ENCODE data around the gene ACER3. TPM values are rescaled to one million over a fixed set of nuclear protein-coding genes. Genes with fewer than 3 reads are reported as not detected.
"Not testable (repeated sequence)": the region's sequence is repeated elsewhere in the genome, so short reads cannot be mapped to it uniquely, and the experiment has no call there.

The ACER3 gene
- total RNA-seq, 6 donors from 2014 or later, result 10.5 to 46.7 (median 17.1) TPM

- Histone ChIP-seq H3K36me3 (no peaks in the 10 kb centered on the region), H3K9me3 (peaks cover 0 to 17% (median 11%) of the 10 kb centered on the region in 4 donors), H3K4me1 (no peaks in the 10 kb centered on the region), H3K4me3 (no peak overlapping the region), H3K27me3 (no peaks in the 10 kb centered on the region), H3K27ac (no peak overlapping the region)
- no peak for TF ChIP-seq POLR2A (IDR thresholded peaks at IDR 0.05)
- no peak for TF ChIP-seq POLR2AphosphoS5 (IDR thresholded peaks at IDR 0.05)
- TF ChIP-seq CTCF (IDR thresholded peaks at IDR 0.05), result no peak
- TF ChIP-seq EP300 (IDR thresholded peaks at IDR 0.05), result no peak
- ATAC-seq (ENCODE audit: low FRiP score in 2 of 2) (no peak), DNase-seq (no peak)
- WGBS, 2 donors, result 92 to 93% methylated on average over 5 of the region's 5 CpGs
Observed at GRCh38 chr11:77059806-77060205, 199.1 kb downstream of the ACER3 start.

- peaks cover 0 to 17% (median 11%) of the 10 kb centered on the region in 4 donors for H3K9me3 ChIP-seq
- no peak overlapping the region for H3K4me3 ChIP-seq
- WGBS, 2 donors, result 84 to 86% methylated on average over 4 of the region's 4 CpGs
- DNase-seq (no peak), ATAC-seq (ENCODE audit: low FRiP score in 2 of 2) (no peak)
- TF ChIP-seq CTCF (IDR thresholded peaks at IDR 0.05) (no peak), POLR2AphosphoS5 (IDR thresholded peaks at IDR 0.05) (no peak), POLR2A (IDR thresholded peaks at IDR 0.05) (no peak), EP300 (IDR thresholded peaks at IDR 0.05) (no peak)
- H3K27ac ChIP-seq, result no peak overlapping the region
- H3K27me3 ChIP-seq, result no peaks in the 10 kb centered on the region
- no peaks in the 10 kb centered on the region for H3K36me3 ChIP-seq
- no peaks in the 10 kb centered on the region for H3K4me1 ChIP-seq
Observed at GRCh38 chr11:77060234-77060633, 199.5 kb downstream of the ACER3 start.

GRCh38 chr11:77061258-77061657, 200.5 kb downstream of the ACER3 start:
- H3K4me1 ChIP-seq; H3K4me3 ChIP-seq; H3K27me3 ChIP-seq; H3K27ac ChIP-seq; ATAC-seq (ENCODE audit: low FRiP score in 2 of 2); DNase-seq; H3K36me3 ChIP-seq: not testable (repeated sequence)
- WGBS, 2 donors, result 73 to 75% methylated on average over 4 of the region's 4 CpGs
- peaks cover 0 to 12% (median 8%) of the 10 kb centered on the region in 4 donors for H3K9me3 ChIP-seq

- no peak for TF ChIP-seq CTCF (IDR thresholded peaks at IDR 0.05)
- peaks cover 10 to 17% (median 12%) of the 10 kb centered on the region in 4 donors for H3K4me1 ChIP-seq
- no peak overlapping the region for H3K27ac ChIP-seq
- no peak for ATAC-seq (ENCODE audit: low FRiP score in 2 of 2)
- no peak for DNase-seq
- no peaks in the 10 kb centered on the region for H3K27me3 ChIP-seq
- H3K4me3 ChIP-seq, result no peak overlapping the region
- H3K36me3 ChIP-seq, result no peaks in the 10 kb centered on the region
- no peaks in the 10 kb centered on the region for H3K9me3 ChIP-seq
Observed at GRCh38 chr11:77062924-77063323, 202.2 kb downstream of the ACER3 start.

DNA sequence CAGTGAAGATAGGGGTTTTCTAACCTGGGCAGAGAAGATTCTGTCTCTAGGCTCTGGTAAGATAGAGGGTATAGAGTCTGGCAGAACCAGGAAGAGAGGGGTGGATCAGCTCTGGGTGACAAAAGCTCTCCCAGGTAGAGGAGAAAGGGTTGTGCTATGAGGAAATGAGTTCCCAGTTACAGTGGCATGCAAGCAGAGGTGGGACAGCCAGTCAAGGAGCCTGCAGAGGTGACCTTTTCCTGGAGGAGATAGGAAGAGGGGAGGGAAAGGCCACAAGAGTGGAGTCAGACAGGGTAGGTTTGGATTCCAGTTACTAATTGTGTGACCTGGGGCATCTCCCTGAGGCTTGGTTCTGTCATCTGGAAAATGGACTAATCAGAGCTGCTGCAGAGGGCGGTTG, 202.7 kb downstream of the ACER3 start:
- Histone ChIP-seq H3K36me3 (no peaks in the 10 kb centered on the region), H3K4me1 (peaks cover 11 to 22% (median 13%) of the 10 kb centered on the region in 4 donors), H3K27ac (no peak overlapping the region), H3K9me3 (no peaks in the 10 kb centered on the region), H3K27me3 (no peaks in the 10 kb centered on the region), H3K4me3 (no peak overlapping the region)
- DNase-seq (no peak), ATAC-seq (ENCODE audit: low FRiP score in 2 of 2) (no peak)
- WGBS, 2 donors, result 78 to 93% methylated on average over 1 of the region's 1 CpG
- TF ChIP-seq CTCF (IDR thresholded peaks at IDR 0.05), result no peak

Measured in upper lobe of left lung (tissue), 6 donors.